Measurements from ENCODE around the gene APOL6.
"Not testable (repeated sequence)": the region's sequence is repeated elsewhere in the genome, so short reads cannot be mapped to it uniquely, and the experiment has no call there.

The APOL6 gene

DNA sequence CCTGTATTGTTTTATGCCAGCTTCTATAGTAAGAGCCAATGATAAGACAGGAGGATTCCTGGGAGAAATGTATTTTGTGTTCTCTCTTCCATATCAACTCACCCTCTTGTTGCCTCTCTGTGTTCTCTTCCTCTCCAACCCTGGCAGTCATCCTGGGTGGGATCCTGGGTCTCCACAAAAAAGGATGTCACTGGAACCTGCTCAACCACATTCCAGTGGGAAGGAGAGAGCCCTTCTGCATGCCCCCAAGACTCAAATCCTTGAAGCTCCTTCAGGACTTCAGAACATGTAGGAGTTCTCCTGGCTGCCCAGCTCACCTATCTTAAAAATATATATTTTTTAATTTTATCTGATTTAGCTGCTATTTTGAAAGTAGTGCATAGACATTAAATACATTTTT, 26.1 kb downstream of the APOL6 start:
- H3K4me3 ChIP-seq (ENCODE audit: low read length): no peak overlapping the region
- DNase-seq (ENCODE audit: low read depth): no peak
- TF ChIP-seq, protein P1, sequence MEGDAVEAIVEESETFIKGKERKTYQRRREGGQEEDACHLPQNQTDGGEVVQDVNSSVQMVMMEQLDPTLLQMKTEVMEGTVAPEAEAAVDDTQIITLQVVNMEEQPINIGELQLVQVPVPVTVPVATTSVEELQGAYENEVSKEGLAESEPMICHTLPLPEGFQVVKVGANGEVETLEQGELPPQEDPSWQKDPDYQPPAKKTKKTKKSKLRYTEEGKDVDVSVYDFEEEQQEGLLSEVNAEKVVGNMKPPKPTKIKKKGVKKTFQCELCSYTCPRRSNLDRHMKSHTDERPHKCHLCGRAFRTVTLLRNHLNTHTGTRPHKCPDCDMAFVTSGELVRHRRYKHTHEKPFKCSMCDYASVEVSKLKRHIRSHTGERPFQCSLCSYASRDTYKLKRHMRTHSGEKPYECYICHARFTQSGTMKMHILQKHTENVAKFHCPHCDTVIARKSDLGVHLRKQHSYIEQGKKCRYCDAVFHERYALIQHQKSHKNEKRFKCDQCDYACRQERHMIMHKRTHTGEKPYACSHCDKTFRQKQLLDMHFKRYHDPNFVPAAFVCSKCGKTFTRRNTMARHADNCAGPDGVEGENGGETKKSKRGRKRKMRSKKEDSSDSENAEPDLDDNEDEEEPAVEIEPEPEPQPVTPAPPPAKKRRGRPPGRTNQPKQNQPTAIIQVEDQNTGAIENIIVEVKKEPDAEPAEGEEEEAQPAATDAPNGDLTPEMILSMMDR (IDR thresholded peaks at IDR 0.05; ENCODE audit: insufficient read depth, low read depth, low read length, missing control alignments): no peak

DNA sequence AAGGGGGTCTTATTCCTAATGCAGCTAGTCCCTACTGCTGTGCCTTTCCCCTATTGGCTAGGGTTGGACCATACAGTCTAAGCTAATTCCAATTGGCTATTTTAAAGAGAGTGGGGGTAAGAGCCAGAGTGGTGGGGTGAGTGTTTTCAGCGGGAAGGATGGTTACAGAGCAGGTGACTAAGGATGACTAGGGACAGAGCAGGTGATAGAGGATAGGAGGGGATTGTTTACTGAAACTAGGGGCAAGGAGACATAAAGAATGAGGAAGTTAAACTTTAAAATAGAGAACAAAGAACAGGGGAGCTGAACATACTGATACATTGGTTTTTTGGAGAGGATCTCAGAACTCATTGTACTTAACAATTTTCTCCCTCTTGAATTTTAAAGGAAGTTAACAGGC, 27.8 kb downstream of the APOL6 start:
- not testable (repeated sequence) for H3K4me3 ChIP-seq (ENCODE audit: low read length); DNase-seq (ENCODE audit: low read depth)

DNA sequence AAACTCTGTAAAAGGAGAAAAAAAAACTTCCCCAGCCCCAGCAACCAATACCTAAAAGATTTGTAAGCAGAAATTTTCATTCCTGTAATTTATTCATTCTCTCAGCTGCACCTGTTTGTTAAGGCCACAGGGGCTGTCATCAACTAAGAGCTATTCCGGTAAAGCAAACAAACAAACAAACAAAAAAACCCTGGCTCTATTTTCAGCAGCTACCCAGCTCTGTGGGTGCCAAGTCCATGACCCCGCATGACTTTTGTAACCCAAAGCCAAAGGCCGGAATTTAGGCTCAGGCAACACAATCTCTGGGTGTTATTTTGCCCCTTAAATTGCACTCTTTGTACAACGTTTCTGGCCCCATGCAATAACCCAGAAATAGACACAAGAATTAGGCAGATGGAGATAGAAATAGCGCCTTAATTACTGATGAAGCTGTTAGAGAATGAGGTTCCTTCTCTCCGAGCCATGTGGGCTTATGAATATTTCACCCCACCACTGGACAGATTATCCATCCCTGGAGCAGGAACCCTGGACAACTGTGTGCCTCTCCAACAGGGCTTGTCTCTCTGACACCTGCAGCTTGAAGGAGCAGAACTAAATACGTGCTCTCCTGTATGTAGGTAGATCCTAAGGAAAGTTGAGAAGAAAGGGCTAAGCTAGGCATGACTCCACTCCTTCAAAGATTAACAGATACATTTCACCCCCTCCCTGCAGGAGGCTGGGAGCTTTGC, 29.4 kb downstream of the APOL6 start:
- no peak overlapping the region for H3K4me3 ChIP-seq (ENCODE audit: low read length)
- TF ChIP-seq, protein P1 (IDR thresholded peaks at IDR 0.05; ENCODE audit: insufficient read depth, low read depth, low read length, missing control alignments): no peak
- no peak for DNase-seq (ENCODE audit: low read depth)

DNA sequence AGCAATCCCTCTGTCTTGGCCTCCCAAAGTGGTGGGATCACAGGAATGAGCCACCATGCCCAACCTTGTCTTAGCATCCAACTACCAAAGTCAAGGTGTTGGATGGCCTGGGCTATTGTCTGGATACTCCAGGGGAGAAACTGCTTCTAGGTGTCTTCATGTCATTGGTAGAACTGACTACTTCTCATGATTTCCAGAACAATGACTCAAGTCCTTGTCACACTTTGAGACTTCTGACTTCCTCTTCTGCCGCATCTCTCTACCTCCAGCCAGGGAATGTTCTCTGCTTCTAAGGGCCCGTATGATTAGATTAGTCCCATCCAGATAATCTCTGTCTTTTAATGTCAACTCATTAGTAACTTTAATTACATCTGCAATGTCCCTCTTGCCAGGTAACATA, 30.6 kb downstream of the APOL6 start:
- TF ChIP-seq, protein P1 (IDR thresholded peaks at IDR 0.05; ENCODE audit: insufficient read depth, low read depth, low read length, missing control alignments): no peak
- DNase-seq (ENCODE audit: low read depth): peak; percentile 23
- H3K4me3 ChIP-seq (ENCODE audit: low read length): no peak overlapping the region

DNA sequence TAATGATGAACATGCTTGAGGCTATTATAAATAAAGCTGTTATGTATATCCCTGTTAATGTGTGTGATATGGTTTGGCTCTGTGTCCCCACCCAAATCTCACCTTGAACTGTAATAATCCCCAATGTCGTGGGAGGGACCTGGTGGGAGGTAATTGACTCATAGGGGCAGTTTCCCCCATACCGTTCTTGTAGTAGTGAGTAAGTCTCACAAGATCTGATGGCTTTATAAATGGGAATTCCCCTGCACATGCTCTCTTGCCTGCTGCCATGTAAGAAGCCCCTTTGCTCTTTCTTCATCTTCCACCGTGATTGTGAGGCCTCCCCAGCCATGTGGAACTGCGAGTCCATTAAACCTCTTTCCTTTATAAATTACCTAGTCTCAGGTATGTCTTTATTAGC, 31.2 kb downstream of the APOL6 start:
- not testable (repeated sequence) for H3K4me3 ChIP-seq (ENCODE audit: low read length)
- peak; percentile 33 for DNase-seq (ENCODE audit: low read depth)

DNA sequence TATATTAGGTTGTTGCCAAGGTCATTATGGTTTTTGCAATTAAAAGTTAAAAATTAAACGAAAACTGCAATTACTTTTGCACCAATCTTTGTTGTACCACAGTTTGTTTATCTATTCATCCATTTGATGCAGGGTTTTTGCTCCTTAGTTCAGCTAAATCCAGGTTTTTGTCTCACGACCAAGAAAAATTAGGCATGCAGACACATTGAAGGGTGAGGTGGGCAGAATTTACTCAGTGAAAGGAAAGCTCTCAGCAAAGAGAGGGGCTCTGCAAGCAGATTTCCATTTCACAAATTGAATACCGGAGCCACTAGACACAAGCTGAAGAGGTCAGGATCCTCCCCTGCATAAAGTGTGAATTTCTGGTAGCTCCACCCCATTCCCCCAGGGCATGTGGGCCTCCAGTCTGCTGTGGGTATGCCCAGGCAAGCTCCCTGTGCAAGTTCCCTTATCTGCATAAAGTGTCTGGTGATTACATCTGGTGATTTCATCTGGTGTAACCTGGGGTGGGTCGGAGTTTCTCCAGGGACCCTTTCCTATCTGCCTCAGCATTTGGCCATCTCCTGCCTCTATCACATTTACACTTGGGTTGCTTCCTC, 33.3 kb downstream of the APOL6 start:
- no peak overlapping the region for H3K4me3 ChIP-seq (ENCODE audit: low read length)
- DNase-seq (ENCODE audit: low read depth): peak; percentile 47
- TF ChIP-seq, protein P1 (IDR thresholded peaks at IDR 0.05; ENCODE audit: insufficient read depth, low read depth, low read length, missing control alignments): no peak

DNA sequence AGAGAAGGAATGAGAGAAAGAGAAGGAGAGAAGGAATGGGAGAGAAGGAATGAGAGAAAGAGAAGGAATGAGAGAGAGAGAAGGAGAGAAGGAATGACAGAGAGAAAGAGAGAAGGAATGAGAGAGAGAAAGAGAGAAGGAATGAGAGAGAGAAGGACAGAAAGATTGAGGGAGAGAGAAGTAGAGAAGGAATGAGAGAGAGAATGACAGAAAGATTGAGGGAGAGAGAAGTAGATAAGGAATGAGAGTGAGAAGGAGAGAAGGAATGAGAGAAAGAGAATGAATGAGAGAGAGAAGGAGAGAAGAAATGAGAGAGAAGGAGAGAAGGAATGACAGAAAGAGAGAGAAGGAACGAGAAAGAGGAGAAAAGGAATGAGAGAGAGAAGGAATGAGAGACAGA, 35.3 kb downstream of the APOL6 start:
- DNase-seq (ENCODE audit: low read depth): no peak
- no peak overlapping the region for H3K4me3 ChIP-seq (ENCODE audit: low read length)
- TF ChIP-seq, protein P1 (IDR thresholded peaks at IDR 0.05; ENCODE audit: insufficient read depth, low read depth, low read length, missing control alignments): no peak

DNA sequence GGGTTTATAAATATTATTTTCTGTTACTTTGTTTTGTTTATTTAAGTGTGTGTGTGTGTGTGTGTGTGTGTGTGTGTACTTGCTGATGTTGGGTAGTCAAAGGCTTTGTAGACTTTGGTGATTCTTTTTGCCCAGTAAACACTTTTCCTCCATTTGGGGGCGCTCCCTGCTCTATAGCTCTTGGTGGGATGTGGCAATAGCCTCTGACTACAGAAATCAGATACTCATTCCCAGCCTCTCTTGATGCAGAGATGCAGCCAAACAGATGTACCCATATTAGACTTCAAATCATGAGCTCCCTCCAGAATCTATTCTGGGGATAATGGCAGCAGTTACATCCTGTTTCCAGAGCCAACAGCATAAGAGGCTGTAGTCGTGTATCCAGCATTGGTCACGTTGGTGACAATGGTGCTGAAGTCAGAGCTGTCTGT, 36.0 kb downstream of the APOL6 start:
- TF ChIP-seq, protein P1 (IDR thresholded peaks at IDR 0.05; ENCODE audit: insufficient read depth, low read depth, low read length, missing control alignments): no peak
- DNase-seq (ENCODE audit: low read depth): peak; percentile 24
- H3K4me3 ChIP-seq (ENCODE audit: low read length): no peak overlapping the region

Data from epithelial cell of esophagus (primary cell).